A549 (cell line): ENCODE data around the gene CNTNAP2. TPM values are rescaled to one million over a fixed set of nuclear protein-coding genes. Genes with fewer than 3 reads are reported as not detected.

ENCODE experiments used
- ATAC-seq, 2 experiments: fragments of 200-7000 bp in 1 of 2; fragments of >200 bp in 1 of 2; cut with Nextera tagmentation in 1 of 2; cut with Tn5 transposase in 1 of 2; 3 replicates each; pipeline versions ENCODE4 v1.8.0 to v1.9.1; 2018 to 2020; ENCODE audit warnings: mild to moderate bottlenecking in 1 of 2, moderate library complexity in 1 of 2
- CTCF ChIA-PET: fragments of 300-600 bp; sonication (Branson Sonifier 250); formaldehyde crosslinking; extraction: SDS; loops from one replicate; lab custom pipeline; 2021; ENCODE audit warnings: antibody characterized with exemption, inconsistent platforms; lab: Yijun Ruan, JAX
- POLR2A ChIA-PET: fragments of 350-600 bp; formaldehyde crosslinking; extraction: SDS; loops from one replicate; lab custom pipeline; 2021; ENCODE audit warnings: antibody characterized with exemption, inconsistent platforms; lab: Yijun Ruan, JAX
- DNase-seq, 2 experiments: peaks; one replicate each; pipeline versions ENCODE4 v3.0.0 to v3.0.0-alpha.2; 2011 to 2016; ENCODE audit warnings: low read depth in 1 of 2, low spot score in 1 of 2
- FAIRE-seq: peaks from 2 replicates; lab custom pipeline; 2011; peaks lifted over from hg19 to GRCh38; lab: Jason Lieb, UNC
- H3K27ac ChIP-seq, 2 experiments: fragments of >200 bp; sonication (Bioruptor Twin); formaldehyde crosslinking; 3 replicates each; pipeline ENCODE4 v1.5.1; 2016 to 2017
- H3K4me1 ChIP-seq: fragments of >200 bp; sonication (Bioruptor Twin); formaldehyde crosslinking; 3 replicates; pipeline ENCODE4 v1.6.1; 2016
- H3K4me2 ChIP-seq: fragments of >200 bp; sonication (Bioruptor Twin); formaldehyde crosslinking; 3 replicates; pipeline ENCODE4 v1.6.1; 2016
- H3K4me3 ChIP-seq: fragments of >200 bp; sonication (Bioruptor Twin); formaldehyde crosslinking; 3 replicates; pipeline ENCODE4 v1.5.1; 2016
- H3K9me3 ChIP-seq: fragments of >200 bp; sonication (Bioruptor Twin); formaldehyde crosslinking; 3 replicates; pipeline ENCODE4 v1.6.1; 2016
- CBX2 ChIP-seq: fragments of 200-600 bp; sonication (generic); IDR thresholded peaks from 2 replicates; pipeline ENCODE4 v1.6.1; 2016; ENCODE audit warnings: low read depth, mild to moderate bottlenecking, borderline replicate concordance
- CEBPB ChIP-seq, 2 experiments: fragments of >200 bp in 1 of 2; sonication (Bioruptor Twin) in 1 of 2; formaldehyde crosslinking in 1 of 2; IDR thresholded peaks; 2 replicates each; pipeline ENCODE4 v1.6.1; 2012 to 2016
- CHD4 ChIP-seq: fragments of 200-600 bp; sonication (generic); IDR thresholded peaks from 2 replicates; pipeline ENCODE4 v1.6.1; 2016; ENCODE audit warnings: antibody characterized with exemption, mild to moderate bottlenecking, borderline replicate concordance
- ESRRA ChIP-seq: fragments of 150-350 bp; IDR thresholded peaks from 2 replicates; pipeline ENCODE4 v1.6.1; 2014; ENCODE audit warnings: mild to moderate bottlenecking, low read length, borderline replicate concordance
- HEYL ChIP-seq: fragments of 250-450 bp; sonication (Bioruptor Pico); IDR thresholded peaks from 2 replicates; pipeline ENCODE4 v1.8.0; 2021; ENCODE audit warnings: mild to moderate bottlenecking, moderate library complexity
- HMGXB4 ChIP-seq: fragments of 250-450 bp; sonication (Bioruptor Pico); IDR thresholded peaks from 2 replicates; pipeline ENCODE4 v1.5.0; 2021; ENCODE audit warnings: mild to moderate bottlenecking, moderate library complexity, borderline replicate concordance
- HOXA7 ChIP-seq: fragments of 250-450 bp; sonication (Bioruptor Pico); IDR thresholded peaks from 2 replicates; pipeline ENCODE4 v1.5.0; 2020; ENCODE audit warnings: mild to moderate bottlenecking, moderate library complexity
- HOXB13 ChIP-seq: fragments of 250-450 bp; sonication (Bioruptor Pico); IDR thresholded peaks from 2 replicates; pipeline ENCODE4 v1.5.0; 2020; ENCODE audit warnings: low read depth, mild to moderate bottlenecking, moderate library complexity
- MAFK ChIP-seq: fragments of 450-650 bp; IDR thresholded peaks from 2 replicates; pipeline ENCODE4 v1.6.1; 2014; ENCODE audit not compliant: partially characterized antibody
- MYC ChIP-seq: IDR thresholded peaks from 2 replicates; pipeline ENCODE4 v1.6.1; 2012; ENCODE audit warnings: mild to moderate bottlenecking, inconsistent platforms, low read length, improper control_type of control experiment, borderline replicate concordance
- NPAS2 ChIP-seq: fragments of 250-450 bp; sonication (Bioruptor Pico); IDR thresholded peaks from 2 replicates; pipeline ENCODE4 v1.8.0; 2022; ENCODE audit warnings: mild to moderate bottlenecking, moderate library complexity, borderline replicate concordance
- NR3C1 ChIP-seq: fragments of >200 bp; sonication (Bioruptor Twin); formaldehyde crosslinking; IDR thresholded peaks from 3 replicates; pipeline ENCODE4 v1.6.1; 2017
- PHF8 ChIP-seq: fragments of 200-600 bp; sonication (generic); IDR thresholded peaks from 2 replicates; pipeline ENCODE4 v1.6.1; 2016; ENCODE audit warnings: low read depth, mild to moderate bottlenecking, antibody characterized with exemption, moderate library complexity, borderline replicate concordance
- POLR2A ChIP-seq: IDR thresholded peaks from 2 replicates; pipeline ENCODE4 v1.6.1; 2012; ENCODE audit warnings: mild to moderate bottlenecking, low read length
- RAD21 ChIP-seq, 2 experiments: fragments of >200 bp in 1 of 2; sonication (Bioruptor Twin) in 1 of 2; formaldehyde crosslinking in 1 of 2; IDR thresholded peaks in 1 of 2; conservative IDR thresholded peaks in 1 of 2; 2 replicates in 1 of 2; 3 replicates in 1 of 2; pipeline ENCODE4 v1.6.1; 2012 to 2018; ENCODE audit warnings: inconsistent platforms in 1 of 2
- SMC3 ChIP-seq: fragments of >200 bp; sonication (Bioruptor Twin); formaldehyde crosslinking; IDR thresholded peaks from 3 replicates; pipeline ENCODE4 v1.6.1; 2018; ENCODE audit warnings: inconsistent platforms
- SREBF2 ChIP-seq: fragments of 450-650 bp; IDR thresholded peaks from 2 replicates; pipeline ENCODE4 v1.6.1; 2014; ENCODE audit warnings: mild to moderate bottlenecking, moderate library complexity
- TFCP2L1 ChIP-seq: fragments of 250-450 bp; sonication (Bioruptor Pico); IDR thresholded peaks from 2 replicates; pipeline ENCODE4 v1.5.0; 2021; ENCODE audit warnings: mild to moderate bottlenecking
- ZFP36 ChIP-seq: fragments of 450-650 bp; IDR thresholded peaks from 2 replicates; pipeline ENCODE4 v1.6.1; 2014; ENCODE audit warnings: borderline replicate concordance; ENCODE audit not compliant: partially characterized antibody
- WGBS: methylation state at CpG from one replicate; pipeline ENCODE4 v1.1.6; 2017; ENCODE audit errors: missing lambda C conversion rate; 5-methylcytosine and 5-hydroxymethylcytosine counted together
- polyA plus RNA-seq, 4 experiments: library from polyadenylated mRNA; depleted of rRNA in 3 of 4; stranded (reverse); fragments of >200 nt; fragmentation: RNase III in 1 of 4; extraction: RNeasy Plus Mini Kit Qiagen cat#74134 plus additional on column Dnase treatment in 1 of 4; gene quantifications; 2 replicates in 3 of 4; 3 replicates in 1 of 4; pipeline ENCODE4 v1.2.3, GENCODE V29; 2011 to 2017
- TF ChIP-seq, protein P1 (sequence below): IDR thresholded peaks from 2 replicates; pipeline ENCODE4 v1.6.1; 2012
- TF ChIP-seq, protein P2 (sequence below): fragments of >200 bp; sonication (Bioruptor Twin); formaldehyde crosslinking; IDR thresholded peaks from 2 replicates; pipeline ENCODE4 v1.6.1; 2016
- TF ChIP-seq, protein P3 (sequence below): fragments of 250-450 bp; sonication (Bioruptor Pico); IDR thresholded peaks from 2 replicates; pipeline ENCODE4 v1.5.0; 2020; ENCODE audit warnings: low read depth, mild to moderate bottlenecking, moderate library complexity
- TF ChIP-seq, protein P4 (sequence below): fragments of >200 bp; sonication (Bioruptor Twin); formaldehyde crosslinking; IDR thresholded peaks from 3 replicates; pipeline ENCODE4 v1.5.1; 2016

The CNTNAP2 gene
- polyA plus RNA-seq, 2 of the 4 experiments (the other 2 are of a cell fraction) = 0.05 to 0.13 TPM

GRCh38 chr7:146961617-146962016, 845.0 kb downstream of the CNTNAP2 start:
- no peak overlapping the region for H3K4me2 ChIP-seq
- FAIRE-seq (no peak), ATAC-seq (no peak), DNase-seq (no peak)
- CTCF ChIA-PET = interaction anchor here (1.0 kb wide), 1 partner anchor 14 kb away, joined by 3 read pairs; no protein-coding TSS in a partner anchor
- 19% methylated on average over 4 of the region's 4 CpGs for WGBS
- H3K27ac ChIP-seq = no peak overlapping the region
- POLR2A ChIA-PET = no interaction called here
- TF ChIP-seq MAFK (no peak), ESRRA (no peak), CEBPB (IDR thresholded peaks at IDR 0.05) (no peak), HOXA7 (CRISPR knock-in tag) (no peak), NR3C1 (no peak), HOXB13 (CRISPR knock-in tag) (no peak)
- TF ChIP-seq, protein P1, sequence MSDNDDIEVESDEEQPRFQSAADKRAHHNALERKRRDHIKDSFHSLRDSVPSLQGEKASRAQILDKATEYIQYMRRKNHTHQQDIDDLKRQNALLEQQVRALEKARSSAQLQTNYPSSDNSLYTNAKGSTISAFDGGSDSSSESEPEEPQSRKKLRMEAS = no peak
- TF ChIP-seq, protein P2, sequence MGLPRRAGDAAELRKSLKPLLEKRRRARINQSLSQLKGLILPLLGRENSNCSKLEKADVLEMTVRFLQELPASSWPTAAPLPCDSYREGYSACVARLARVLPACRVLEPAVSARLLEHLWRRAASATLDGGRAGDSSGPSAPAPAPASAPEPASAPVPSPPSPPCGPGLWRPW = no peak
- H3K4me3 ChIP-seq = no peak overlapping the region
- H3K9me3 ChIP-seq = peaks cover 4% of the 10 kb centered on the region; the same call in 1 of the 3 replicates
- H3K4me1 ChIP-seq = no peaks in the 10 kb centered on the region

DNA sequence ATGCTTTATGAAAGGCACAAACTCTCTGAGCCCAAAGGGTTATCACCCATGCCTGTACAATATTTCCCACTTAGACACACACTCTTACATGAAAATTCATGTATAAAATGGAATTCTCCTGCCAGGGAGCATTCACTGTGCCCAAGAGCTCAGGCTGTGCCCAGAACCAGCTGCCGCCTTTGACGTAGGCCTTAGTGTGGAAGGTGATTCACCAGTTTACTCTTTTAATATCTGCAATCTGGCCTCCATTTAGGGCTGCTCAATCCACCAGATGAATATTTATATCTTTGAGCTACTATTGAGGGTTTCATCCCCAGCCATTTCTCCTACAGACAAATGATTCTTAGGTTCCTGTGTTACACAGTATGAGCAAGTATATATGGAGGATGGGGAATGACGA, 849.7 kb downstream of the CNTNAP2 start:
- Histone ChIP-seq H3K9me3 (peaks cover 4% of the 10 kb centered on the region; the same call in 1 of the 3 replicates), H3K4me3 (no peak overlapping the region), H3K27ac (no peak overlapping the region), H3K4me1 (no peaks in the 10 kb centered on the region), H3K4me2 (no peak overlapping the region)
- ATAC-seq (no peak), DNase-seq (no peak), FAIRE-seq (no peak)
- TF ChIP-seq PHF8 (no peak), TFCP2L1 (CRISPR knock-in tag) (no peak), SMC3 (no peak), MYC (no peak), POLR2A (no peak), SREBF2 (no peak), ZFP36 (no peak)
- TF ChIP-seq, protein P3, sequence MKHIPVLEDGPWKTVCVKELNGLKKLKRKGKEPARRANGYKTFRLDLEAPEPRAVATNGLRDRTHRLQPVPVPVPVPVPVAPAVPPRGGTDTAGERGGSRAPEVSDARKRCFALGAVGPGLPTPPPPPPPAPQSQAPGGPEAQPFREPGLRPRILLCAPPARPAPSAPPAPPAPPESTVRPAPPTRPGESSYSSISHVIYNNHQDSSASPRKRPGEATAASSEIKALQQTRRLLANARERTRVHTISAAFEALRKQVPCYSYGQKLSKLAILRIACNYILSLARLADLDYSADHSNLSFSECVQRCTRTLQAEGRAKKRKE (CRISPR knock-in tag) = no peak
- POLR2A ChIA-PET = no interaction called here
- 60% methylated on average over 3 of the region's 3 CpGs for WGBS
- CTCF ChIA-PET = no interaction called here

DNA sequence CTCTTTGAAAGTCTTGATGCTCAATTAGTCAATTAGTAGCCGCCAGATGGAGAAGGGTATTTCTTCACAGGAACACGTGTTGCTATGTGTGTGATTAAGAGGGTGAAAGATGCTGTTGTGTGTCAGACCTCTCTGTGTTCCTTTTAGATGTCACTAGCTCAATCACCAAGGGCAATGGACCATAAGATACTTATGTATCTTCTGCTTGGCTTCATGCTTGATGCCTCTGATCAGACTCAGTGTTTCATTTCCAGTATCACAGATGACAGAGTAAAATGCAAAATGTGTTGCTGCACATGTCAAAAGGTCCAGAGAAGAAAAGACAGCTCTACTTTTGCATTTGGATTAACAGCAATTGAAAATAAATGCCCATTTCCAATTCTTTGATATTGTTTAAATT, 865.9 kb downstream of the CNTNAP2 start:
- no peak for TF ChIP-seq TFCP2L1 (CRISPR knock-in tag)
- no peak for TF ChIP-seq HEYL (CRISPR knock-in tag)
- TF ChIP-seq, all 56 proteins: peak for 0
- Histone ChIP-seq H3K9me3 (0 out of 3 replicates have a peak, but pooled peaks cover 7% of the 10 kb centered on the region), H3K4me3 (no peak overlapping the region), H3K4me2 (no peak overlapping the region), H3K4me1 (no peaks in the 10 kb centered on the region), H3K27ac (no peak overlapping the region)
- 13% methylated on average over 2 of the region's 2 CpGs for WGBS
- CTCF ChIA-PET = no interaction called here
- DNase-seq (no peak), ATAC-seq (no peak), FAIRE-seq (no peak)
- POLR2A ChIA-PET = no interaction called here

DNA sequence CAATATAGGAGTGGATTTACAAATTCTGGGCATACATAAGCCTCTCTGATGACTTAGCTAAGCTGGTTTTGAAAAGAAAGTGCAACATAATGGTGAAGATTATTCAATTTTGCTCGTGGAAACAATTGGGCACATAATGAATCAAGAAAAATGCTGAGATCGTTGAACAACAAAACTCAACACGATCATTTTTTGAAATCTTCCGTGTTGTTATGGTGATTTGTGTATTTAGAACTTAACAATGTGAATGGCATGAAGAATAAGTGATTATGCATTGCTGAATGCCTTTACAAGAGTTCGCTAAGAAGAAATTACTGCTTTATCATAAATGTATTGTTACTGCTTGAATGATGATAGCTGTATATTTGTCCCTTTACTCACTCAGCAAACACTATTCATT, 875.0 kb downstream of the CNTNAP2 start:
- H3K4me3 ChIP-seq = no peak overlapping the region
- 3% methylated on average over 5 of the region's 5 CpGs for WGBS

More for the DNA sequence above, 875.0 kb downstream of the CNTNAP2 start:
- Histone ChIP-seq H3K4me1 (no peaks in the 10 kb centered on the region), H3K4me2 (no peak overlapping the region), H3K9me3 (no peaks in the 10 kb centered on the region; the same call in 2 of the 3 replicates), H3K27ac (no peak overlapping the region)
- TF ChIP-seq SMC3 (no peak), HMGXB4 (CRISPR knock-in tag) (no peak), ESRRA (no peak), CBX2 (no peak), NPAS2 (CRISPR knock-in tag) (no peak), HOXA7 (CRISPR knock-in tag) (no peak), ZFP36 (no peak), RAD21 (conservative IDR thresholded peaks at IDR 0.05 in 1 of 2, IDR thresholded peaks at IDR 0.05 in 1 of 2) (no peak), CHD4 (no peak)
- TF ChIP-seq, protein P4, sequence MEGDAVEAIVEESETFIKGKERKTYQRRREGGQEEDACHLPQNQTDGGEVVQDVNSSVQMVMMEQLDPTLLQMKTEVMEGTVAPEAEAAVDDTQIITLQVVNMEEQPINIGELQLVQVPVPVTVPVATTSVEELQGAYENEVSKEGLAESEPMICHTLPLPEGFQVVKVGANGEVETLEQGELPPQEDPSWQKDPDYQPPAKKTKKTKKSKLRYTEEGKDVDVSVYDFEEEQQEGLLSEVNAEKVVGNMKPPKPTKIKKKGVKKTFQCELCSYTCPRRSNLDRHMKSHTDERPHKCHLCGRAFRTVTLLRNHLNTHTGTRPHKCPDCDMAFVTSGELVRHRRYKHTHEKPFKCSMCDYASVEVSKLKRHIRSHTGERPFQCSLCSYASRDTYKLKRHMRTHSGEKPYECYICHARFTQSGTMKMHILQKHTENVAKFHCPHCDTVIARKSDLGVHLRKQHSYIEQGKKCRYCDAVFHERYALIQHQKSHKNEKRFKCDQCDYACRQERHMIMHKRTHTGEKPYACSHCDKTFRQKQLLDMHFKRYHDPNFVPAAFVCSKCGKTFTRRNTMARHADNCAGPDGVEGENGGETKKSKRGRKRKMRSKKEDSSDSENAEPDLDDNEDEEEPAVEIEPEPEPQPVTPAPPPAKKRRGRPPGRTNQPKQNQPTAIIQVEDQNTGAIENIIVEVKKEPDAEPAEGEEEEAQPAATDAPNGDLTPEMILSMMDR = no peak
- DNase-seq = no peak
- ATAC-seq = no peak
- ChIA-PET POLR2A (no interaction called here), CTCF (interaction anchor here (0.9 kb wide), 1 partner anchor 10 kb away, joined by 3 read pairs; no protein-coding TSS in a partner anchor)
- FAIRE-seq = no peak
